NK-92 (cell line): ENCODE results near the gene ARL17B.
"Not testable (repeated sequence)": the region's sequence is repeated elsewhere in the genome, so short reads cannot be mapped to it uniquely, and the experiment has no call there.

Experiments
- DNase-seq: peaks from one replicate; lab custom pipeline; 2025; ENCODE audit not compliant: unreplicated experiment; lab: John Stamatoyannopoulos, UW

ARL17B gene

GRCh38 chr17:46290906-46291546 lies 70.5 kb downstream of the ARL17B start:
- not testable (repeated sequence) for DNase-seq

GRCh38 chr17:46287587-46287986 lies 74.0 kb downstream of the ARL17B start:
- not testable (repeated sequence) for DNase-seq

GRCh38 chr17:46286764-46287221 lies 74.8 kb downstream of the ARL17B start:
- not testable (repeated sequence) for DNase-seq

GRCh38 chr17:46285500-46285899 lies 76.1 kb downstream of the ARL17B start:
- not testable (repeated sequence) for DNase-seq

- DNase-seq: not testable (repeated sequence)
Measured at GRCh38 chr17:46284467-46284866, 77.1 kb downstream of the ARL17B start.

GRCh38 chr17:46282635-46283034 lies 78.9 kb downstream of the ARL17B start:
- DNase-seq: not testable (repeated sequence)

GRCh38 chr17:46281336-46281735 lies 80.2 kb downstream of the ARL17B start:
- not testable (repeated sequence) for DNase-seq

- DNase-seq: not testable (repeated sequence)
Measured at GRCh38 chr17:46276728-46277479, 84.7 kb downstream of the ARL17B start.

- DNase-seq: no peak
Measured at GRCh38 chr17:46274238-46274637, 87.3 kb downstream of the ARL17B start.

GRCh38 chr17:46273541-46274236 lies 87.9 kb downstream of the ARL17B start:
- DNase-seq: no peak

GRCh38 chr17:46270032-46270431 lies 91.5 kb downstream of the ARL17B start:
- DNase-seq: no peak

- DNase-seq: no peak
Measured at GRCh38 chr17:46266656-46267544, 94.7 kb downstream of the ARL17B start.

- not testable (repeated sequence) for DNase-seq
Measured at GRCh38 chr17:46266063-46266655, 95.4 kb downstream of the ARL17B start.

- DNase-seq: no peak
Measured at GRCh38 chr17:46264456-46265198, 96.9 kb downstream of the ARL17B start.

- DNase-seq: no peak
Measured at GRCh38 chr17:46262271-46262670, 99.3 kb downstream of the ARL17B start.

- DNase-seq: not testable (repeated sequence)
Measured at GRCh38 chr17:46259845-46260661, 101.5 kb downstream of the ARL17B start.

- not testable (repeated sequence) for DNase-seq
Measured at GRCh38 chr17:46256369-46256768, 105.2 kb downstream of the ARL17B start.

- not testable (repeated sequence) for DNase-seq
Measured at GRCh38 chr17:46254215-46254614, 107.4 kb downstream of the ARL17B start.

- not testable (repeated sequence) for DNase-seq
Measured at GRCh38 chr17:46253722-46254121, 107.8 kb downstream of the ARL17B start.
